Measurements from ENCODE around the gene LTB. TPM values are rescaled to one million over a fixed set of nuclear protein-coding genes. Genes with fewer than 3 reads are reported as not detected.

The LTB gene
- total and polyA plus RNA-seq, 9 of the 15 experiments (the other 6 are each of a cell fraction or from before 2014, with no cell fraction given) = 0.07 to 0.51 TPM; not detected in 7

GRCh38 chr6:31535538-31536324, 46.5 kb downstream of the LTB start (continued):
- peak; percentile 42; the same call in 1 of the 2 replicates for TF ChIP-seq POLR2AphosphoS5 (IDR thresholded peaks at IDR 0.05; ENCODE audit: control insufficient read depth, insufficient read depth, low read depth, low read length)
- TF ChIP-seq SFPQ (IDR thresholded peaks at IDR 0.05; ENCODE audit: low read depth, low read length) = no peak
- no peak for TF ChIP-seq ATF1 (CRISPR knock-in tag; IDR thresholded peaks at IDR 0.05)
- no peak for TF ChIP-seq ATF1 (tag; IDR thresholded peaks at IDR 0.05)
- no peak for TF ChIP-seq ZKSCAN1 (IDR thresholded peaks at IDR 0.05; ENCODE audit: low read depth, low read length)

- H3K9me1 ChIP-seq (ENCODE audit: control insufficient read depth, insufficient read depth, low read length) = peaks cover 14% of the 10 kb centered on the region
- no peak overlapping the region for H3K4me3 ChIP-seq
- no TSS peak for BruUV-seq (replicated peaks)
- H4K20me1 ChIP-seq (replicated peaks; ENCODE audit: control insufficient read depth, insufficient read depth, low read length) = peaks cover 54% of the 10 kb centered on the region
- no peak for ATAC-seq
- in situ Hi-C loops (cut with MboI) = loop anchor here (5.0 to 25.0 kb wide), 2 partner anchors 37 to 1428 kb away; partner anchors contain the start of genes BRD2, HLA-DMA and MICB
- intact Hi-C loops (cut with micrococcal nuclease) = no loop called here
- H3K4me1 ChIP-seq (replicated peaks in 1 of 2; ENCODE audit: control insufficient read depth in 2 of 2, insufficient read depth in 2 of 2, low read length in 2 of 2) = peaks cover 10% of the 10 kb centered on the region in 2 experiments
- peaks cover 64% of the 10 kb centered on the region for H3K79me2 ChIP-seq (ENCODE audit: control insufficient read depth, insufficient read depth, low read length)
- H3K9me3 ChIP-seq (replicated peaks; ENCODE audit: control insufficient read depth, insufficient read depth, low read depth, low read length) = no peaks in the 10 kb centered on the region
- no peak overlapping the region for H2AFZ ChIP-seq (ENCODE audit: low read depth, low read length)
- no peak overlapping the region for H3K27ac ChIP-seq (ENCODE audit: extremely low read depth, low read depth, low read length)
- ChIA-PET CTCF (ENCODE audit: low intra/inter-chr PET ratio) (no interaction called here), POLR2A (interaction anchor here (0.7 to 1.2 kb wide), 4 partner anchors 10 to 103 kb away, joined by 3 to 4 read pairs (median 4); no protein-coding TSS in a partner anchor)
- no peaks in the 10 kb centered on the region for H3K27me3 ChIP-seq (ENCODE audit: control insufficient read depth in 2 of 2, insufficient read depth in 2 of 2, low read length in 2 of 2)
- no peak for FAIRE-seq
- peaks cover 100% of the 10 kb centered on the region for H3K36me3 ChIP-seq (ENCODE audit: control insufficient read depth, insufficient read depth, low read length)
- 93% methylated on average over 24 of the region's 24 CpGs for WGBS (ENCODE audit: insufficient coverage, low coverage, missing lambda C conversion rate)
- no peak overlapping the region for H3K4me2 ChIP-seq (ENCODE audit: insufficient read depth, low read length)
- H3K9ac ChIP-seq (ENCODE audit: insufficient read depth in 1 of 2, low read depth in 2 of 2, low read length in 2 of 2) = peak overlapping the region in 1 of 2 experiments; percentile 46; a peak in 1 of 4 replicates
- peak in 1 of 4 experiments; percentile 21 for DNase-seq (ENCODE audit: extremely low read depth in 1 of 4, low spot score in 3 of 4)
- TF ChIP-seq PHF21A (IDR thresholded peaks at IDR 0.05; ENCODE audit: borderline replicate concordance, low read depth) (no peak), TFE3 (CRISPR knock-in tag; IDR thresholded peaks at IDR 0.05) (no peak), SMAD3 (CRISPR knock-in tag; conservative IDR thresholded peaks at IDR 0.05) (no peak), DIDO1 (tag; IDR thresholded peaks at IDR 0.05; ENCODE audit: low read depth) (no peak), EHMT2 (IDR thresholded peaks at IDR 0.05) (no peak)
Measured at GRCh38 chr6:31534521-31535040, 47.6 kb downstream of the LTB start.

All from K562 (cell line).